CD4-positive, alpha-beta T cell treated with Interleukin-12 subunit alpha and Interleukin-12 subunit beta, for 1 hour (primary cell): ENCODE results near the gene UMOD.
"Not testable (repeated sequence)": the region's sequence is repeated elsewhere in the genome, so short reads cannot be mapped to it uniquely, and the experiment has no call there.

Experiments
- DNase-seq: peaks from one replicate; pipeline ENCODE4 v3.0.0-alpha.2; 2020

UMOD gene

DNA sequence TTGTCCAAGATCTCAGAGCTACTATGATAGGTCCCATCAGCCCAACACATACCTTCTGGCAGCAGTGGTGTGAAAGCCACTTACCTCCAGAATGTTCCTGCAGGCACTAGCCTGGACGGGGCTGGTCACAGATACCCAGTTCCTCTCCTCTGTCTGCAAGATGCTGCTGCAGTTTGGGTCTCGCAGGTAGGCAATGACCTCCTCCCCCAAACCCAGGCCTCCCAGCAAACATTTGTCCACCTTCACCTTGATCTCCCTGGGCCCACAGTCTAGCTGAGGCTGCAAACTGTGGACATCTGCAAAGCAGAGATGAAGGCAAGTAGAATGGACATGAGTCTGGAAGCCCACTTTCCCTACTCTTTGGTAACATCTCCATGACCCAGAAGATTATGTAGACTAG, 32.3 kb downstream of the UMOD start:
- DNase-seq = no peak

DNA sequence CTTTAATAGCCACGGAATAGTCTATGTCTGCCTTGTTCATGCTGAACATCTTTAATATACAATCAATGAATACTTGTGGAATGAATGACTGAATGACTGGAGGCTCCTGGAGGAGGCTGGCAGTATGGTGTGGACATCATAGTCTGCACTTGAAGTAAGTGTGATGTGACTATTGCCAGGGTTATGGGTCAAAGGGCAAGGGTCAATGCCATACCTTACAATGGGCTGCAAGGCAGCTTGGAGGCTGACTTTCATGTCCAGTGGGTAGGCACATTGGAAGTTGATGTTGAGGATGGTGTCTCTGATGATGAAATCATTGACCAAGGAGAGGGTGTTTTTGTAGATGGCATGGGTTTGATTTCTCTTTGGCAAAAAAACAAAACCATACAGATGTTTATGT, 33.1 kb downstream of the UMOD start:
- no peak for DNase-seq

DNA sequence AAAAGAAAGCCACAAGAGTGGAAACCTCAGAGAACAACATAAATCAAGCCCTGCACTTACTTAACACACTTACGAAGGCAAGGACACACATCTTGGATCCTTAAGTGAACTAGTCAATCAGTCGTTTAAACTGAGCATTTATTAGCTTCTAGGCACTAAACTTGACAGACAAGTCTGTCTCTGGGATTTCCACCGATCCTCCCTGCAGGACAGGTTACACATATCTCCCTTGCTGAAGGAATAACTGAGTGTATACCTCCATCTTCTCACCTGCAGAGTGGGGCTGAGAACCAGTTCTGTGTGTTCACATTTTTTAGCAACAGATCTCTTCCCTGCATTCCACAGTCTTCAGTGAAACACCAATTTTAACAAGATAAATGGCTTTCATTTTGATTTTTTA, 34.1 kb downstream of the UMOD start:
- DNase-seq = no peak

DNA sequence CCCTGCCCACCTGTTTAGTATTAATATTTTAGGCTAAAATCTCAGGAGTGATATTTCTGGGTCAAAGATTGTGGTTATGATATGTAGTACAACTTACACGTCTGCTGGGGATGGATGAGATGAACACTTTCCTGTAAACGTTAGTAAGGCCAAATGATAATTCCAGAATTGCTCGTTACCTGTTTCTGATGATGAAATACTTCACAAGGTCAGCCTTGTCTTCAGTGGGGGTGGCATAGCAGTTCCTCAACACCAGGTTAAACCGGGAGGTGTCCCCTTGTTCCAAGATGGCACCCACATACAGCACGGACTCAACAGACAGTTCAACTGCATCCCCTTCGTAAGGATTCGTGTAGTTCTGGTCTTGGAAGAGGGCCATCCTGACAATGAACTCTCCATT, 34.5 kb downstream of the UMOD start:
- no peak for DNase-seq

DNA sequence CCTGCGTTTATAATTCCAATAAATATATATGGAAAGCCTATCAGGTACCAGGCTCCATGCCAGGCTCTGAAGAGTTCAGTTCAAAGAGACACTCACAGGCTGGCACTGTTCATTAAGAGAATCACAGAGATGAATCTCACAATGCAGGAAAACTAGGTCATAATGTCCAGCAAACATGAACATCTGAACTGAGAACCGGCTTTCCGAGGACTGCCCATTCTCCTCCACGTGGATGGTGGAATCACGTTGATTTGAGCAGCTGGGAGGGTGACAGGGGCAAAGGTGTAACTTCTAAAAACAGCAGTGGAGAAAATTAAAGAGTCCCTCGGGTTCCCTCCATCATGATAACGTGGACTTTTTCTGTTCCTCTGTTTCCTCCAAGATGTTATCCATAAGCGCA, 35.4 kb downstream of the UMOD start:
- DNase-seq = no peak

DNA sequence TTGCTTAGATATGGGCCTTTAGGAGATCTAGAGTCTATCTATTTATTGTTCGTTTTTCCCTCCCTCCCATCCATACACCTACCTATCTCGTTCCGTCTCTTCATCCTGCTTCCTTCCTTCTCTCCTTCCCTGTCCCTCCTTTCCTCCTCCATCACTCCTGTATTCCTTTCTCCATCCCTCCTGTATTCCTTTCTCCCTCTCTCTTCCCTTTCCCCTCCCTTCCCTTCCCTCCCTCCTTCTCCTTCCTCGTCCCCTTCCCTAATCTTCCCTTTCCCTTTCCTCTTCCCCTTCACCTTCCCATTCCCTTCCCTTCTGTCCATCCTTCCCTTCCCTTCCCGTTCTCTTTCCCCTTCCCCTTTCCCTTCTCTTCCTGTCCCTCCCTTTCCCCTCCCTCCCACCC, 35.8 kb downstream of the UMOD start:
- no peak for DNase-seq

DNA sequence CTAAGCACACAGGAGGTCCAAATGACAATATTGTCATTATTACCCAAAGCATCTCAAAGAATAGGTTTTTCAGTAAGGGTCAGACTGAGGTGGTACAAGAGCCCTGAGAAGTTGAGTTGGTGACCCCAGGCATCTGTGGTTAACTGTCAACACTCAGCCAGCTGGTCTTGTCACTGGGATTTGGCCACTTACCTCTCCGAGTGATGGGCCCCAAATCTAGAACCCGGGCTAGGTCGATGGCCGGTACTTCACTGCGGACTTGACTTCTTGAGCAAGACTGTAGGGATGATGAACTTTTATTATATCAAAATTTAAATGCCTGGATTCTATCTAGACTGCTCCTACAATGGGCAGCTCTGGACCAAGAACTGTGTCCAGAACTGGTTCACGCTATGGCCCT, 36.8 kb downstream of the UMOD start:
- no peak for DNase-seq

DNA sequence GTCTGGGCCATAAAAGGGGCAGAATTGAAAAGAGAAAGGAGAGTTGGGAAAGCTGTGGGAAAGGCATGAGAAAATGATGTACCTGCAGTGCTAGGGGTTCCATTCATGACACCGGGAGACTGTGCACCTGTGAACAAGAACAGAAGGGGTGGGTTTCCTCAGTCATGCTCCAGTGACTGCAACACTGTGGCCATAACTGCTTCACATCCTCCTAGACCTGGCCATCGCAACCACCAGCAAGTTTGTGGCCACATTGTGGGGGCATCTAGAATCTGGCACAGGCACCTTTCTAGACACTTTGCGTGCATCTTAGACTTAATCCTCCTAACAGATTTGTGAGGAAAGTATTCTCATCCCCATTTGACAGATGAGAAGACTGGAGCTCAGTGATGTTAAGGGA, 37.9 kb downstream of the UMOD start:
- DNase-seq = no peak

DNA sequence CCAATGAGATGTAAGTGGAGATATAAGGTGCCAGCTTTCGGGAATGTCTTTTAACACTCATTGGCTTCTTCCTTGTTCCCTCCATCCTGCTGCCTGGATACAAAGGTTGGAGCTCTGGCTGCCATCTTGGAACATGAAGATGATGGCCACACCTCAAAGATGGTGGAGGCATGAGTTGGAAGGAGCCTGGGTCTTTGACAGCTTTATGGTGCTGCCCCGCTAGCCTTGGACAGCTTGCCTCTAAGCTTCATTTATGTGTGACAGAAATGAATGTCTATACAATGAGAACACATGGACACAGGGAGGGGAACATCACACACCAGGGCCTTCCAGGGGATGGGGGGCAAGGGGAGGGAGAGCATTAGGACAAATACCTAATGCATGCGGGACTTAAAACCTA, 38.8 kb downstream of the UMOD start:
- no peak for DNase-seq

DNA sequence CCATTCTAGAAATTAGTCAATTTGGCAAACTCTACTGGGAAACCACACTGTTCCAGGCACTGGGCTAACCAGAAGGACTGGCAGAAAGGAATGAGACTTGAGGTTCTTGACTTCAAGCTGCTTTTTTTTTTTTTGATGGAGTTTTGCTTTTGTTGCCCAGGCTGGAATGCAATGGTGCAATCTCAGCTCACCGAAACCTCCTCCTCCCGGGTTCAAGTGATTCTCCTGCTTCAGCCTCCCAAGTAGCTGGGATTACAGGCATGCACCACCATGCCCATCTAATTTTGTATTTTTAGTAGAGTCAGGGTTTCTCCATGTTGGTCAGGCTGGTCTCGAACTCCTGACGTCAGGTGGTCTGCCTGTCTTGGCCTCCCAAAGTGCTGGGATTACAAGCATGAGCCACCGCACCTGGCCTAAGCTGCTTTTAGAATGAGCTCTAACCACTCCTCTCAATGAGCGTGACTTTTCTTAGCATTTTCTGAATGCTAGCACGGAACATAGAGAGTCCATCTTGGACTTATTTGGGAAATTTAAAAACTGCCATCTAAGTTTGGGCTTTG, 39.9 kb downstream of the UMOD start:
- DNase-seq = not testable (repeated sequence)

DNA sequence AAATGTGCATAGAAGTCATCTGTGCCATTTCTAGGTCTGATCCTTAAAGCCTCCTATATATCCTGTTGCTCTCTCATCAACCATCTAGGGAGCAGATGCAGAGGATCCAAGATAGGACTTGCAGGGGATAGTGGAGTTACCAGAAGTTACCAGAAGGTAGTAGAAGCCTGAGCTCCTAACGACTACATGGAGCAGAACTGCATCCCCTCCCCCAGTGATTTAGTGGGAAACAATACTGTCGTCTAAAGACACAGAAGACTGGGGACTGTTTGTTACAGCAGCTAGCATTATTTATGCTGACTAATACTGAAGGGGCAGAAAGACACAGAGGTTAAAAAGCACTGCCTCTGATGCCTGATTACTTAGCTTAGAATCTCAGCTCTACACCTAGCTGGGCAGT, 41.0 kb downstream of the UMOD start:
- no peak for DNase-seq

DNA sequence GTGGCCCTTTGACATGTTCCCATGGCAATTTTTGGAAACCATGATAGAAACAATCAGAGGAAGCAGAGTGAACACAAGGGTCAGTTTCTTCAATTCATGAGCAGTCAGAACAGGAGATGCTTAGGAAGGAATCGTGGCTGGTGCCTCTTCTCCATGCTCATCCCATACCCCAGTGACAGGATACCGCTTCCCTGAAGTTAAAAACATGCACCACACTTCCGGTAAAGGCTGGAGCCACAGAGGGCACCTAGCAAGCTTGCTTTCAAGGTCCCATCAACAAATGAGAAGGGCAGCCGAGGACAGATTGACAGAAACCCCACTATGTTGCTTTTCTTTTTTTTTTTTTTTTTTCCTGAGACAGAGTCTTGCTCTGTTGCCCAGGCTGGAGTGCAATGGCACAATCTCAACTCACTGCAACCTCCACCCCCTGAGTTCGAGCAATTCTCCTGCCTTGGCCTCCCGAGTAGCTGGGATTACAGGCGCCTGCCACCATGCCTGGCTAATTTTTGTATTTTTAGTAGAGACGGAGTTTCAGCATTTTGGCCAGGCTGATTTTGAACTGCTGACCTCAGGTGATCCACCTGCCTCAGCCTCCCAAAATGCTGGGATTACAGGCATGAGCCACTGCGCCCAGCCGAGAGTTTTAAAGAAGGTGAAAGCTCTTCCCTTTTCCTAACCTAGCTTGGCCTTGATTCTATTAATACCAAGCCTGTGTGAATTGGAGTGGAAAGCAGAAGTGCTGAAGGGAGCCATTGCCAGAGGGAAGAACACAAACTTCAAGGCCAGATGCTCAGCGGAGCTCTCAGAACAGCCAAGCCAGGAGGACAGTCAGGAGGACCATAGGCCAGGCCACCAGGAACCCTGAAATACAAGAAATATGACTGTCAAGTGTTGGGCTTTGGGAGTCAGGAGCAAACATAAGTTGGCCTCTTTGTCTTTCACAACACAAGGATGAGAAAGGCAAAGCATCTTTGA, 41.8 kb downstream of the UMOD start:
- no peak for DNase-seq

DNA sequence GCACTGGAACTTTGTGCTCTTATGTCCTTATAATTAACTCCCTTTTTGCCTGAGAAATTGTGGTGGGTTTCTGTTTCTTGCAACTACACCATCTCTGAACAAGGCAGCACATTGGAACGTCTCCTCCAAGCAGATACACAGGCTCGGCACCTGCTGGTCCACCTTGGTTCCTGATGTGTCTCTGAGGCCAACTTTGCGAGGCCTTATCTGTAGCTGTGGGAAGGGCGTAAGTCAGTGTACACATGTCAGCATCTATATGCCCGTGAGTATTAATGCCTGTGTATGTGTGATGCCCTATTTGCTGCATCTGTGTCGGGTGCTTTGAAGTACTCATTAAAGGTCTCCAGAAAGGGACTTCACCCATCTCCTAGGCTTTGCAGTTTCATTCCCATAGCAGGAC, 42.7 kb downstream of the UMOD start:
- no peak for DNase-seq

DNA sequence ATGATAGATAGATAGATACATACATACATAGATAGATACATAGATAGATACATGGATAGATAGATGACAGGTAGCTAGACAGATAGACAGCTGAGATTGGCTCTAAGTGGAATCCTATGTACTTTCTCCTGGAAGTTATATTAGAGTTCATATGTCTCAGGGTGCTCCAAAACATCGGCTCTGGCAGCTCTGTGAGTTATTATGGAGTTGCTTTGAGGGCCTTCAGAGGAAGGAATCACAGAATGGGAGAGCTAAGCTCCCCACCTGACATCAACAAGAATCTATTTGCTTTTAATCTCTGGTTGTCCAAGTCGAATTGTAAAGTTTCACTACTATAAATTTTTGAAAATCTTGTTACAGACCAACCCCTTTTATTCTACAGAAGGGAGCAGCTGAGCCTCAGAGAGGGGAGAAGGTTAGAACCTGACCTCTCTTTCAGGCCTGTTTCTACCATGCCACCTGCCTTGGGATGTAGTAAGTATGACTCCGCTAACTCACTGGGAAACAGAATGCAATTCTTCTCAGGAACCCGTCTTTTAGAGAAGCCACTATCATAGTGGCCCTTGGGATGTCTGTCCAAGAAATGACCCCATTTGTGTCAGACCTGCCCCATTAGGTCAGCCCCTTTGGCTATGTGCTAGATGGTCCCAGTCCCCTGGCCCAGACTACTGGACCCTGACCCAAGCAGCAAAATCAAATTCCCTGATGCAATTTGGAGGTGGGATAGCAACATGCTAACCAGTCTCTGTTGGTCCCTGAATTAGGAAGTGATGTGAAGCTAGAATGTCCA, 43.5 kb downstream of the UMOD start:
- DNase-seq = no peak

DNA sequence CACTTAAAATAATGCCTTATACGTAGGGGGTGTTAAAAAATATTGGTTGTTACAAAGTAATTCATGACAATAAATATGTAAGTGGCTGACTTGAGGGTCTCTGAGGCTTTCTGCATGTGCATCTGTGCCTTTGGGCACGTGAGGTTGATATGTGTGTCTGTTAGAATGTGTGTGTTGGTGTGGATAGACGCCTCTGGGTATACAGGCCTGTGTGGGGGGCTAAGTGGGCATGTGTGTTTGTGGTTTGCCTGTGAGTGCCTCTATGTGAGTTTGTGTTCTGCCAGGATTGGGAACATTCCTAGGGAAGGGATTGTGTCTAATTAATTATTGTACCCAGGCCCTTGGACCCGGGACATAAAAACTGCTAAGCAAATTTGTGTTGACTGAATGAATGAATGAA, 44.2 kb downstream of the UMOD start:
- DNase-seq = no peak

DNA sequence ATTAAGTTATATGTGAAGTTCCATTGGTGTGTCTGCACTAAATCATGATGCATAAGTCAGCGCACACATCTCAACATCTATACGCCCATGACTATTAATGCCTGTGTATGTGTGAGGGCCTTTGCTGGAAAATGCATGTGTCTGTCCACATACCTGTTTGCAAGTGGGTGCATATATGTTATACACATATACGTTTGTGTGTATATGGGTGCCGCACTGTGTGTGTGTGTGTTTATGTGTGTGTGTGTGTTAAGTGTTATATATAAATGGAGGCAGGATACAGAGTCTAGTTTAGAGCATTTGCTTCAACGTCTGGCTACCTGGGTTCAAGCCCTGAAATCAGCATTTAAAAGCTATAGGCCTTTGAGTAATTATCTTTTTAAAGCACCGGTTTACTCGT, 44.7 kb downstream of the UMOD start:
- DNase-seq = no peak

DNA sequence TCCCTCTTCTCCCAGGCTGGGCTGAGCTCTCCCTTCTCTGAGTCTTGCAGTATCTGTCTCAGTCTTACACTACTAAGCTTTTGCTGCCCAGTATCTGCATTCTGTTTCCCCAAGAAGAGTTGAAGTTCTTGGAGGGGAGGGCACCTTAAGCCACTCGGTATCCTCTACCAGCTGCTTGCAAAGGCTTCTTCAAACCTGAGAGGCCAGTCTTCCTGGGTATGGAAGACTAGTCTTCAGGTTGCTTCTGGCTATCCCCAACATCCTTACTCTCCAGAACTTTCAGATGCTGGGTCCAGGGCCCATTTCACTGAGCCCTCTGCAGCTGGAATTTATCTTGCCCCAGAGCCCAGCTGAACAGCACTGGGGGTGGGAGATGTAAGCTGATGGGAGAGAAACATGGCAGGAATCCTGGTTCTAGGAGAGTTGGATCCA, 45.3 kb downstream of the UMOD start:
- DNase-seq = no peak

DNA sequence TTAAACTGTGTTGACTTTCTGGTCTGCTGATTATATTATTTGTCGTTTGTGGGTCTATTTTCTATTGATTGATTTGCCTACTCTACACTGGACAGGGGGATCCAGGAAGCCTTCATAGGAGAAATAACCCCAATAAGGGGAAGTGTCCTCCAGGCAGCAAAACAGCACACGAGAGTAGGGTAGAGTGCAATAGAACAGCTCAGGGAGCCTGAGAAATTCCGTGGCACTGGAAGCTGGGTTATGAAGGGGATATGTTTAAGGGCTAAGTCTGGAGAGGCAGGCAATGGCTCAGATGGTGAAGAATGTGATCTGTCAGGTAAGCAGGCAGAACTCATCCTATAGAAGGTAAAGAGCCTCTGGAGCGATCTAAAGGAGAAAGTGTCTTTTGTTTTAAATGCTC, 46.1 kb downstream of the UMOD start:
- no peak for DNase-seq

DNA sequence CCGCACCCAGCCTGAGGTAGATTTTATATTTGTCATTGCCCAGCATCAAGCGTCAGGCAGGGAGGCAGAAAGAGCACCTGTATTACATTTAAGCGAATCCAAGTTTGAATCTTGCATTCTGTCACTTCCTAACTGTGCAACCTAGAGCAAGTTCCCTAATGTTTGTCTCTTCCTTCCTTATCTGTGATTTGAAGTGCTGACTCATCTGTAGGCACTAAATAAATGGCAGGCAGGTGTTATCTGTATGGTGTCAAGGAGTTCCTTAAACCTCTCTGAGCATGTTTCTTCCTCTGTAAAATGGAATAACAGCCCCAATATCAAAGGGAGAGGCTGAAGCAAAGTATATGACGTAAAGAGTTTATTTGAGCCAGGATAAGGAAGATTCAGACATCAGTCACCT, 49.5 kb downstream of the UMOD start:
- no peak for DNase-seq

DNA sequence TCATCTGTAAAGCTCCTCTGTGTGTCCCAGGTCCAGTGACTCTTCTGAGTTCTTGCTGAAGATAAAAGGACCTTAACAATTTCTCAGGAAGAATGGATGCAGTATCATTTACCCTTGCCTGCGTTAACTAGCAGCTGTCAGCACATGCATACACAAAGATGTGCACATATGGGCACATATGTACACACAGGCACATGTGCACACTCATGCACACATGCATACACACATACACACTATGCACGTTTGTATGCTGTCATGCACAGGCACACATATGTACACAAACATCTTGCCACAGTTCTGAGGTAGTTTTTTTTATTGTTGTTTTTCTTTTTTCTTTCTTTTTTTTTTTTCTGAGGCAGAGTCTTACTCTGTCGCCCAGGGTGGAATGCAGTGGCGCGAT, 50.1 kb downstream of the UMOD start:
- no peak for DNase-seq

DNA sequence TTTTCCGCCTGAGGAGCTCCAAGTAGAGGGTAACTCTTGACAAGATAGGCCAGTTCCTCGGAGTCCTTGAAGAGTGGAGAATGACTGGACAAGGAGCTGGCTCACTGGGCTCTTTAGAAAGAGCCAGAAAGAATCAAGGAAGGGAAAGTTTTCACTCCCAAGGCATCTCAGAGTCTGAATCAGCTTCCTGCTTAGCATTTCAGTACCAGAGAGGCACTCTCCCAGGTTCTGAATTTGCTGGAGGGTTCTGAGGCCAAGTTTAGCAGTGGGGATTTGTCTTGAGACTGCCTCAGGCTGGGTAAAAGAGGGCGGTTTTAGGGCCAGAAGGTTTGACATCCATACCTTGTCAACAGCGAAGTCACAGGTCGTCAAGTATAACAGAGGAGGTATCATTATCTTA, 50.7 kb downstream of the UMOD start:
- DNase-seq = no peak

DNA sequence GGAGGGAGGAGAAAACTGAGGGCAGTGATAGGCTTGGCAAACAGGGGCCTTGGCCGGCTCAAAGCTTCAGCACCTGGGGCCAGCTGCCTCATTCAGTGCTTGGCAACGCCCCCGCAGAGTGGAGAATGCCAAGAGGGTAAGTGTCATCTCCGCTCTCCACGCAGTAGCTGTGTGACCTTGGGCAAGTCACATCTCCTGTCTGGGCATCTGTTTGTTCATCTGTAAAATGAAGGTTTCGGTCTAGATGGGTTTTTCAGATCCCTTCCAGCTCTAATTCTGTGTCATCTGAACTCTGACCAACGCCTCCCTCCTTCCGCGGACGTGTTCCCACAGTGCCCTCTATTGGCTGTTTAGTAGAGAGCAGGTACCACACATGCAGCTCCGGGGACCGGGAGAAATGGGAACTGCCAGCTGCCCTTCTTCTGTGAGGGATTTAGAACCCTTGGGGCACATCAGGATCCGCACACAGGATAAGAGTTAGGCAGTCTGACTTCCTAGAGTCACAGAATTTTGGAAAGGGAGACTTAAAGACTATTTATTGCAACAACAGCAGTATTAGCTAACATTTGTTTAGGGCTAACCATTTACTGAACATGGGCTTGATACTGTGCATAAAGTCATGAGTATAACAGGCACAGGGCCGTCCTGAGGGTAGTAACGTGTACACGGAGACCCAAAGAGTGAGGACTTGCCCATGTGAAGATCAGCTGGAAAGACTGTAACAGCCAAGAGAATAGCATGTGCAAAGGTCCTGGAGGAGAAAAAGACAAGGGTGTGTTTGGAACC, 52.0 kb downstream of the UMOD start:
- peak; percentile 15 for DNase-seq

DNA sequence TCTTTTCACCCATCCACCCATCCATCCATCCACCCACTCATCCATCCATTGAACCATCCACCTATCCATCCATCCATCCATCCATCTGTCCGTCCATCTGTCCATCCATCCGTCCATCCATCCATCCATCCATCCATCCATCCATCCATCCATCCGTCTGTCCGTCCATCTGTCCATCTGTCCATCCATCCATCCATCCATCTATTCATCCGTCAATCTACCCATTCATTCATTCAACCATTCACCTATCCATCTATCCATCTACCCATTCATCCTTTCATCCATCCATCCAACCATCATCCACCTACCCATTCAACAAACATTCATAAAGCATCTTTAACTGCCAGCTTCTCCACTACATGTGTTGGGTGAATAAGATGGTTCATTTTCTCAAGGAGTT, 54.1 kb downstream of the UMOD start:
- DNase-seq = no peak
